HepG2 (cell line): ENCODE measurements around the gene CTSA. TPM values are rescaled to one million over a fixed set of nuclear protein-coding genes. Genes with fewer than 3 reads are reported as not detected.

ENCODE experiments used
- ARNT ChIP-seq: fragments of 450-650 bp; IDR thresholded peaks from 2 replicates; pipeline ENCODE4 v1.6.1; 2017
- ATF1 ChIP-seq: IDR thresholded peaks from 2 replicates; pipeline ENCODE4 v1.6.1; 2016; ENCODE audit warnings: mild to moderate bottlenecking, control low read depth
- CC2D1A ChIP-seq: sonication (generic); formaldehyde crosslinking; IDR thresholded peaks from 2 replicates; pipeline ENCODE4 v1.8.1; 2023; ENCODE audit warnings: mild to moderate bottlenecking, missing genetic modification reagents
- CCAR2 ChIP-seq: fragments of 200-400 bp; formaldehyde crosslinking; optimal IDR thresholded peaks from 2 replicates; pipeline ENCODE3; 2018; ENCODE audit warnings: low read depth, mild to moderate bottlenecking, low read length, moderate library complexity
- CHD2 ChIP-seq: IDR thresholded peaks from 2 replicates; pipeline ENCODE4 v1.6.1; 2011; ENCODE audit warnings: low read depth, low read length, improper control_type of control experiment
- EP300 ChIP-seq, 3 experiments: sonication (generic) in 1 of 3; formaldehyde crosslinking in 1 of 3; IDR thresholded peaks; 2 replicates each; pipeline versions ENCODE4 v1.5.1 to v1.6.1; 2011 to 2020; ENCODE audit warnings: low read depth in 2 of 3, low read length in 2 of 3, borderline replicate concordance in 1 of 3, improper control_type of control experiment in 1 of 3, mild to moderate bottlenecking in 1 of 3, missing genetic modification reagents in 1 of 3, moderate library complexity in 1 of 3
- ERF ChIP-seq: IDR thresholded peaks from 2 replicates; pipeline ENCODE4 v1.6.1; 2018; ENCODE audit warnings: missing biosample characterization, missing genetic modification reagents
- FOXA1 ChIP-seq, 2 experiments: fragments of 450-650 bp in 1 of 2; sonication (generic) in 1 of 2; formaldehyde crosslinking in 1 of 2; IDR thresholded peaks; 2 replicates each; pipeline versions ENCODE4 v1.4.0 to v1.6.1; 2016 to 2020; ENCODE audit warnings: missing genetic modification reagents in 1 of 2
- HIVEP1 ChIP-seq: sonication (generic); formaldehyde crosslinking; IDR thresholded peaks from 2 replicates; pipeline ENCODE4 v1.4.0; 2020; ENCODE audit warnings: mild to moderate bottlenecking, missing genetic modification reagents
- PRMT3 ChIP-seq: sonication (generic); formaldehyde crosslinking; IDR thresholded peaks from 2 replicates; pipeline ENCODE4 v1.8.1; 2022; ENCODE audit warnings: low read depth, mild to moderate bottlenecking, moderate library complexity, missing genetic modification reagents, borderline replicate concordance
- SMARCE1 ChIP-seq: fragments of 450-650 bp; IDR thresholded peaks from 2 replicates; pipeline ENCODE4 v1.6.1; 2017; ENCODE audit warnings: borderline replicate concordance
- TGIF2 ChIP-seq: IDR thresholded peaks from 2 replicates; pipeline ENCODE4 v1.6.1; 2016; ENCODE audit warnings: control low read depth, missing compliant biosample characterization
- TP53 ChIP-seq: sonication (generic); formaldehyde crosslinking; conservative IDR thresholded peaks from 2 replicates; pipeline ENCODE4 v1.4.0; 2020; ENCODE audit warnings: missing genetic modification reagents
- ZBTB38 ChIP-seq: sonication (generic); formaldehyde crosslinking; IDR thresholded peaks from 2 replicates; pipeline ENCODE4 v1.5.1; 2020; ENCODE audit warnings: mild to moderate bottlenecking, missing genetic modification reagents
- ZFP41 ChIP-seq: sonication (generic); formaldehyde crosslinking; IDR thresholded peaks from 2 replicates; pipeline ENCODE4 v1.4.0; 2020; ENCODE audit warnings: mild to moderate bottlenecking, missing genetic modification reagents, borderline replicate concordance
- ZNF121 ChIP-seq: sonication (generic); formaldehyde crosslinking; IDR thresholded peaks from 2 replicates; pipeline ENCODE4 v1.5.0; 2020; ENCODE audit warnings: mild to moderate bottlenecking, missing genetic modification reagents
- ZNF180 ChIP-seq: sonication (generic); formaldehyde crosslinking; IDR thresholded peaks from 2 replicates; pipeline ENCODE4 v1.4.0; 2020; ENCODE audit warnings: low read depth, missing genetic modification reagents, borderline replicate concordance
- ZNF337 ChIP-seq: sonication (generic); formaldehyde crosslinking; IDR thresholded peaks from 2 replicates; pipeline ENCODE4 v1.5.1; 2020; ENCODE audit warnings: missing genetic modification reagents, low read depth, mild to moderate bottlenecking, borderline replicate concordance
- ZNF451 ChIP-seq: sonication (generic); formaldehyde crosslinking; IDR thresholded peaks from 2 replicates; pipeline ENCODE4 v1.5.0; 2020; ENCODE audit warnings: mild to moderate bottlenecking, missing genetic modification reagents
- ZNF484 ChIP-seq: sonication (generic); formaldehyde crosslinking; IDR thresholded peaks from 2 replicates; pipeline ENCODE4 v1.5.1; 2020; ENCODE audit warnings: mild to moderate bottlenecking, low read depth, missing genetic modification reagents, borderline replicate concordance
- ZNF607 ChIP-seq: sonication (generic); formaldehyde crosslinking; IDR thresholded peaks from 2 replicates; pipeline ENCODE4 v1.5.1; 2020; ENCODE audit warnings: missing genetic modification reagents, mild to moderate bottlenecking, borderline replicate concordance
- ZSCAN29 ChIP-seq: sonication (generic); formaldehyde crosslinking; conservative IDR thresholded peaks from 2 replicates; pipeline ENCODE4 v1.4.0; 2020; ENCODE audit warnings: mild to moderate bottlenecking, missing genetic modification reagents
- polyA plus RNA-seq, 8 experiments: library from polyadenylated mRNA; depleted of rRNA in 3 of 8; stranded (reverse) in 7 of 8; unstranded in 1 of 8; fragments of >200 nt; fragmentation: Illumina TruSeq in 4 of 8; extraction: Trizol in 4 of 8; gene quantifications; 2 replicates each; pipeline versions ENCODE4 v1.2.1 to v1.2.3, GENCODE V29; 2011 to 2016; ENCODE audit warnings: low read depth in 4 of 8, missing spikeins in 1 of 8, mixed read lengths in 1 of 8; ENCODE audit not compliant: insufficient read depth in 1 of 8
- total RNA-seq, 5 experiments: library from RNA; depleted of rRNA; stranded (reverse); fragments of >200 nt; fragmentation: Illumina TruSeq; extraction: Trizol; gene quantifications; 2 replicates each; pipeline ENCODE4 v1.2.3, GENCODE V29; 2016; ENCODE audit warnings: low read depth in 1 of 5
- TF ChIP-seq, protein P1 (sequence below): sonication (generic); formaldehyde crosslinking; IDR thresholded peaks from 2 replicates; pipeline ENCODE4 v1.4.0; 2020; ENCODE audit warnings: missing genetic modification reagents
- TF ChIP-seq, protein P2 (sequence below): sonication (generic); formaldehyde crosslinking; IDR thresholded peaks from 2 replicates; pipeline ENCODE4 v1.5.0; 2020; ENCODE audit warnings: missing genetic modification reagents, mild to moderate bottlenecking, borderline replicate concordance
- TF ChIP-seq, protein P3 (sequence below): sonication (generic); formaldehyde crosslinking; IDR thresholded peaks from 2 replicates; pipeline ENCODE4 v1.5.0; 2020; ENCODE audit warnings: mild to moderate bottlenecking, low read depth, missing genetic modification reagents, borderline replicate concordance
- TF ChIP-seq, protein P4 (sequence below): sonication (generic); formaldehyde crosslinking; IDR thresholded peaks from 2 replicates; pipeline ENCODE4 v1.5.1; 2020; ENCODE audit warnings: missing genetic modification reagents, mild to moderate bottlenecking, borderline replicate concordance
- TF ChIP-seq, protein P5 (sequence below): IDR thresholded peaks from 2 replicates; pipeline ENCODE4 v1.6.1; 2016; ENCODE audit warnings: missing compliant biosample characterization, missing genetic modification reagents, borderline replicate concordance

The CTSA gene
- total and polyA plus RNA-seq, 2 of the 13 experiments (the other 11 are each of a cell fraction or from before 2014, with no cell fraction given) = 202 to 231 TPM

DNA sequence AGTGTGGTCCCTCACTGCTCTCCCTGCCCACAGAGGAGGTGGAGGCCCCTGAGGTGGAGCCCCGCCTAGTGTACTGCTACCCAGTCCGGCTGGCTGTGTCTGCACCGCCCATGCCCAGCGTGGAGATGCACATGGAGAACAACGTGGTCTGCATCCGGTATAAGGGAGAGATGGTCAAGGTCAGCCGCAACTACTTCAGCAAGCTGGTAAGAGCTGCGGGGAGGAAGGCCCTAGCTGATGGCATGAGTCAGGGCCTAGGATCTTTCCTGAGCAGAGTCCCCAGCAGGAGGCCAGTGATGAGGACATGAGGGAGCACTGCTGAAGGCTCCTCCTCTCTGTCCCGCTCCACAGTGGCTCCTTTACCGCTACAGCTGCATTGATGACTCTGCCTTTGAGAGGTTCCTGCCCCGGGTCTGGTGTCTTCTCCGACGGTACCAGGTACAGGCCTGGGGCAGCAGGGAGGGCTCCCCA, 54.6 kb downstream of the CTSA start (continued):
- TF ChIP-seq CCAR2 (no peak), PRMT3 (CRISPR knock-in tag) (no peak), SMARCE1 (no peak), EP300 (IDR thresholded peaks at IDR 0.05; ENCODE audit: low read depth in 2 of 2, low read length in 2 of 2) (peak in 1 of 2 experiments; percentile 43; a peak in 1 of 4 replicates), EP300 (CRISPR knock-in tag; IDR thresholded peaks at IDR 0.05; ENCODE audit: borderline replicate concordance) (no peak), ZNF451 (CRISPR knock-in tag) (no peak), ATF1 (no peak), CC2D1A (CRISPR knock-in tag) (no peak), ZNF121 (CRISPR knock-in tag) (no peak), ZNF607 (0 out of 2 replicates have a peak, but pooled peaks have one; percentile 15), HIVEP1 (CRISPR knock-in tag) (no peak), ZFP41 (no peak), ZNF180 (CRISPR knock-in tag) (no peak), ZNF337 (no peak), ERF (no peak), ZNF484 (CRISPR knock-in tag) (no peak), ZBTB38 (CRISPR knock-in tag) (peak; percentile 77; the same call in 1 of the 2 replicates), TP53 (CRISPR knock-in tag) (no peak), FOXA1 (IDR thresholded peaks at IDR 0.05) (no peak), FOXA1 (CRISPR knock-in tag; IDR thresholded peaks at IDR 0.05) (no peak), CHD2 (no peak), ARNT (no peak), ZSCAN29 (no peak), TGIF2 (CRISPR knock-in tag) (no peak)
- TF ChIP-seq, protein P1, sequence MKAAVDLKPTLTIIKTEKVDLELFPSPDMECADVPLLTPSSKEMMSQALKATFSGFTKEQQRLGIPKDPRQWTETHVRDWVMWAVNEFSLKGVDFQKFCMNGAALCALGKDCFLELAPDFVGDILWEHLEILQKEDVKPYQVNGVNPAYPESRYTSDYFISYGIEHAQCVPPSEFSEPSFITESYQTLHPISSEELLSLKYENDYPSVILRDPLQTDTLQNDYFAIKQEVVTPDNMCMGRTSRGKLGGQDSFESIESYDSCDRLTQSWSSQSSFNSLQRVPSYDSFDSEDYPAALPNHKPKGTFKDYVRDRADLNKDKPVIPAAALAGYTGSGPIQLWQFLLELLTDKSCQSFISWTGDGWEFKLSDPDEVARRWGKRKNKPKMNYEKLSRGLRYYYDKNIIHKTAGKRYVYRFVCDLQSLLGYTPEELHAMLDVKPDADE (CRISPR knock-in tag) = no peak
- TF ChIP-seq, protein P2, sequence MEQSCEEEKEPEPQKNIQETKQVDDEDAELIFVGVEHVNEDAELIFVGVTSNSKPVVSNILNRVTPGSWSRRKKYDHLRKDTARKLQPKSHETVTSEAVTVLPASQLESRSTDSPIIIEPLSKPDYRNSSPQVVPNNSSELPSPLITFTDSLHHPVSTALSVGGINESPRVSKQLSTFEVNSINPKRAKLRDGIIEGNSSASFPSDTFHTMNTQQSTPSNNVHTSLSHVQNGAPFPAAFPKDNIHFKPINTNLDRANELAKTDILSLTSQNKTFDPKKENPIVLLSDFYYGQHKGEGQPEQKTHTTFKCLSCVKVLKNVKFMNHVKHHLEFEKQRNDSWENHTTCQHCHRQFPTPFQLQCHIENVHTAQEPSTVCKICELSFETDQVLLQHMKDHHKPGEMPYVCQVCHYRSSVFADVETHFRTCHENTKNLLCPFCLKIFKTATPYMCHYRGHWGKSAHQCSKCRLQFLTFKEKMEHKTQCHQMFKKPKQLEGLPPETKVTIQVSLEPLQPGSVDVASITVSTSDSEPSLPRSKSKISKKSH (CRISPR knock-in tag) = peak; percentile 48; the same call in 1 of the 2 replicates
- TF ChIP-seq, protein P3, sequence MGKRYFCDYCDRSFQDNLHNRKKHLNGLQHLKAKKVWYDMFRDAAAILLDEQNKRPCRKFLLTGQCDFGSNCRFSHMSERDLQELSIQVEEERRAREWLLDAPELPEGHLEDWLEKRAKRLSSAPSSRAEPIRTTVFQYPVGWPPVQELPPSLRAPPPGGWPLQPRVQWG = no peak
- TF ChIP-seq, protein P4, sequence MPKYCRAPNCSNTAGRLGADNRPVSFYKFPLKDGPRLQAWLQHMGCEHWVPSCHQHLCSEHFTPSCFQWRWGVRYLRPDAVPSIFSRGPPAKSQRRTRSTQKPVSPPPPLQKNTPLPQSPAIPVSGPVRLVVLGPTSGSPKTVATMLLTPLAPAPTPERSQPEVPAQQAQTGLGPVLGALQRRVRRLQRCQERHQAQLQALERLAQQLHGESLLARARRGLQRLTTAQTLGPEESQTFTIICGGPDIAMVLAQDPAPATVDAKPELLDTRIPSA = no peak
- TF ChIP-seq, protein P5, sequence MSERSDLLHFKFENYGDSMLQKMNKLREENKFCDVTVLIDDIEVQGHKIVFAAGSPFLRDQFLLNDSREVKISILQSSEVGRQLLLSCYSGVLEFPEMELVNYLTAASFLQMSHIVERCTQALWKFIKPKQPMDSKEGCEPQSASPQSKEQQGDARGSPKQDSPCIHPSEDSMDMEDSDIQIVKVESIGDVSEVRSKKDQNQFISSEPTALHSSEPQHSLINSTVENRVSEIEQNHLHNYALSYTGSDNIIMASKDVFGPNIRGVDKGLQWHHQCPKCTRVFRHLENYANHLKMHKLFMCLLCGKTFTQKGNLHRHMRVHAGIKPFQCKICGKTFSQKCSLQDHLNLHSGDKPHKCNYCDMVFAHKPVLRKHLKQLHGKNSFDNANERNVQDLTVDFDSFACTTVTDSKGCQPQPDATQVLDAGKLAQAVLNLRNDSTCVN = no peak
